ENCODE measurements around the gene ZNF808.
"Not testable (repeated sequence)": the region's sequence is repeated elsewhere in the genome, so short reads cannot be mapped to it uniquely, and the experiment has no call there.

The ZNF808 gene

GRCh38 chr19:52507266-52507665 is 20.2 kb upstream of the ZNF808 start:
- Histone ChIP-seq H3K27me3 (ENCODE audit: low read depth, low read length) (no peaks in the 10 kb centered on the region), H3K9me3 (ENCODE audit: control insufficient read depth in 1 of 2, low read length in 2 of 2) (peaks cover 8 to 48% of the 10 kb centered on the region in 2 donors), H3K4me3 (ENCODE audit: low read depth in 1 of 2, low read length in 2 of 2) (no peak overlapping the region), H3K27ac (ENCODE audit: low read length) (no peak overlapping the region), H3K4me1 (ENCODE audit: control insufficient read depth in 1 of 2, insufficient read depth in 2 of 2, low read length in 2 of 2) (no peaks in the 10 kb centered on the region), H3K36me3 (ENCODE audit: control insufficient read depth in 1 of 2, insufficient read depth in 2 of 2, low read length in 2 of 2) (peaks cover 0 to 74% of the 10 kb centered on the region in 2 donors)

GRCh38 chr19:52516191-52516590 is 11.3 kb upstream of the ZNF808 start:
- no peaks in the 10 kb centered on the region for H3K4me1 ChIP-seq (ENCODE audit: control insufficient read depth in 1 of 2, insufficient read depth in 2 of 2, low read length in 2 of 2)
- no peak overlapping the region for H3K27ac ChIP-seq (ENCODE audit: low read length)
- H3K36me3 ChIP-seq (ENCODE audit: control insufficient read depth in 1 of 2, insufficient read depth in 2 of 2, low read length in 2 of 2), result peaks cover 0 to 35% of the 10 kb centered on the region in 2 donors
- H3K27me3 ChIP-seq (ENCODE audit: low read depth, low read length), result no peaks in the 10 kb centered on the region
- no peak overlapping the region for H3K4me3 ChIP-seq (ENCODE audit: low read depth in 1 of 2, low read length in 2 of 2)
- peaks cover 8 to 47% of the 10 kb centered on the region in 2 donors for H3K9me3 ChIP-seq (ENCODE audit: control insufficient read depth in 1 of 2, low read length in 2 of 2)

GRCh38 chr19:52518646-52519045 is 8.8 kb upstream of the ZNF808 start:
- Histone ChIP-seq H3K27me3 (ENCODE audit: low read depth, low read length) (no peaks in the 10 kb centered on the region), H3K27ac (ENCODE audit: low read length) (no peak overlapping the region), H3K4me1 (ENCODE audit: control insufficient read depth in 1 of 2, insufficient read depth in 2 of 2, low read length in 2 of 2) (no peaks in the 10 kb centered on the region), H3K36me3 (ENCODE audit: control insufficient read depth in 1 of 2, insufficient read depth in 2 of 2, low read length in 2 of 2) (peaks cover 0 to 21% of the 10 kb centered on the region in 2 donors), H3K9me3 (ENCODE audit: control insufficient read depth in 1 of 2, low read length in 2 of 2) (peaks cover 0 to 29% of the 10 kb centered on the region in 2 donors), H3K4me3 (ENCODE audit: low read depth in 1 of 2, low read length in 2 of 2) (no peak overlapping the region)

GRCh38 chr19:52519175-52519574 is 8.3 kb upstream of the ZNF808 start:
- H3K27ac ChIP-seq (ENCODE audit: low read length); H3K27me3 ChIP-seq (ENCODE audit: low read depth, low read length); H3K4me3 ChIP-seq (ENCODE audit: low read depth in 1 of 2, low read length in 2 of 2); H3K4me1 ChIP-seq (ENCODE audit: control insufficient read depth in 1 of 2, insufficient read depth in 2 of 2, low read length in 2 of 2): not testable (repeated sequence)
- peaks cover 0 to 24% of the 10 kb centered on the region in 2 donors for H3K9me3 ChIP-seq (ENCODE audit: control insufficient read depth in 1 of 2, low read length in 2 of 2)
- peaks cover 0 to 17% of the 10 kb centered on the region in 2 donors for H3K36me3 ChIP-seq (ENCODE audit: control insufficient read depth in 1 of 2, insufficient read depth in 2 of 2, low read length in 2 of 2)

GRCh38 chr19:52520013-52520412 is 7.5 kb upstream of the ZNF808 start:
- H3K9me3 ChIP-seq (ENCODE audit: control insufficient read depth in 1 of 2, low read length in 2 of 2), result peaks cover 0 to 18% of the 10 kb centered on the region in 2 donors
- peaks cover 0 to 9% of the 10 kb centered on the region in 2 donors for H3K36me3 ChIP-seq (ENCODE audit: control insufficient read depth in 1 of 2, insufficient read depth in 2 of 2, low read length in 2 of 2)
- no peaks in the 10 kb centered on the region for H3K4me1 ChIP-seq (ENCODE audit: control insufficient read depth in 1 of 2, insufficient read depth in 2 of 2, low read length in 2 of 2)
- H3K27me3 ChIP-seq (ENCODE audit: low read depth, low read length), result no peaks in the 10 kb centered on the region
- no peak overlapping the region for H3K4me3 ChIP-seq (ENCODE audit: low read depth in 1 of 2, low read length in 2 of 2)
- no peak overlapping the region for H3K27ac ChIP-seq (ENCODE audit: low read length)

- peaks cover 0 to 5% of the 10 kb centered on the region in 2 donors for H3K9me3 ChIP-seq (ENCODE audit: control insufficient read depth in 1 of 2, low read length in 2 of 2)
- no peaks in the 10 kb centered on the region for H3K4me1 ChIP-seq (ENCODE audit: control insufficient read depth in 1 of 2, insufficient read depth in 2 of 2, low read length in 2 of 2)
- H3K4me3 ChIP-seq (ENCODE audit: low read depth in 1 of 2, low read length in 2 of 2), result no peak overlapping the region
- no peaks in the 10 kb centered on the region for H3K27me3 ChIP-seq (ENCODE audit: low read depth, low read length)
- no peak overlapping the region for H3K27ac ChIP-seq (ENCODE audit: low read length)
- H3K36me3 ChIP-seq (ENCODE audit: control insufficient read depth in 1 of 2, insufficient read depth in 2 of 2, low read length in 2 of 2), result no peaks in the 10 kb centered on the region
These were observed 4.9 kb upstream of the ZNF808 start for GRCh38 chr19:52522551-52522950.

GRCh38 chr19:52524086-52524485 is 3.4 kb upstream of the ZNF808 start:
- Histone ChIP-seq H3K4me1 (ENCODE audit: control insufficient read depth in 1 of 2, insufficient read depth in 2 of 2, low read length in 2 of 2) (peaks cover 6 to 10% of the 10 kb centered on the region in 2 donors), H3K4me3 (ENCODE audit: low read depth in 1 of 2, low read length in 2 of 2) (no peak overlapping the region), H3K27me3 (ENCODE audit: low read depth, low read length) (no peaks in the 10 kb centered on the region), H3K9me3 (ENCODE audit: control insufficient read depth in 1 of 2, low read length in 2 of 2) (peaks cover 0 to 5% of the 10 kb centered on the region in 2 donors), H3K27ac (ENCODE audit: low read length) (no peak overlapping the region), H3K36me3 (ENCODE audit: control insufficient read depth in 1 of 2, insufficient read depth in 2 of 2, low read length in 2 of 2) (no peaks in the 10 kb centered on the region)

GRCh38 chr19:52527956-52528351 is 486 bp downstream of the ZNF808 start:
- H3K36me3 ChIP-seq (ENCODE audit: control insufficient read depth in 1 of 2, insufficient read depth in 2 of 2, low read length in 2 of 2), result peaks cover 0 to 2% of the 10 kb centered on the region in 2 donors
- no peaks in the 10 kb centered on the region for H3K9me3 ChIP-seq (ENCODE audit: control insufficient read depth in 1 of 2, low read length in 2 of 2)
- H3K27ac ChIP-seq (ENCODE audit: low read length), result peak overlapping the region; percentile 91
- no peaks in the 10 kb centered on the region for H3K27me3 ChIP-seq (ENCODE audit: low read depth, low read length)
- H3K4me1 ChIP-seq (ENCODE audit: control insufficient read depth in 1 of 2, insufficient read depth in 2 of 2, low read length in 2 of 2), result peaks cover 6 to 10% of the 10 kb centered on the region in 2 donors
- H3K4me3 ChIP-seq (ENCODE audit: low read depth in 1 of 2, low read length in 2 of 2), result peak overlapping the region; percentile 78 to 87

GRCh38 chr19:52532480-52532879 is 5.0 kb downstream of the ZNF808 start:
- no peaks in the 10 kb centered on the region for H3K27me3 ChIP-seq (ENCODE audit: low read depth, low read length)
- no peak overlapping the region for H3K27ac ChIP-seq (ENCODE audit: low read length)
- H3K36me3 ChIP-seq (ENCODE audit: control insufficient read depth in 1 of 2, insufficient read depth in 2 of 2, low read length in 2 of 2), result peaks cover 0 to 8% of the 10 kb centered on the region in 2 donors
- peaks cover 6 to 13% of the 10 kb centered on the region in 2 donors for H3K4me1 ChIP-seq (ENCODE audit: control insufficient read depth in 1 of 2, insufficient read depth in 2 of 2, low read length in 2 of 2)
- H3K9me3 ChIP-seq (ENCODE audit: control insufficient read depth in 1 of 2, low read length in 2 of 2), result no peaks in the 10 kb centered on the region
- H3K4me3 ChIP-seq (ENCODE audit: low read depth in 1 of 2, low read length in 2 of 2), result no peak overlapping the region

- Histone ChIP-seq H3K27me3 (ENCODE audit: low read depth, low read length) (no peaks in the 10 kb centered on the region), H3K4me1 (ENCODE audit: control insufficient read depth in 1 of 2, insufficient read depth in 2 of 2, low read length in 2 of 2) (peaks cover 0 to 4% of the 10 kb centered on the region in 2 donors), H3K9me3 (ENCODE audit: control insufficient read depth in 1 of 2, low read length in 2 of 2) (no peaks in the 10 kb centered on the region), H3K27ac (ENCODE audit: low read length) (no peak overlapping the region), H3K4me3 (ENCODE audit: low read depth in 1 of 2, low read length in 2 of 2) (no peak overlapping the region), H3K36me3 (ENCODE audit: control insufficient read depth in 1 of 2, insufficient read depth in 2 of 2, low read length in 2 of 2) (peaks cover 0 to 8% of the 10 kb centered on the region in 2 donors)
These were observed 6.4 kb downstream of the ZNF808 start for GRCh38 chr19:52533901-52534300.

GRCh38 chr19:52535385-52535770 is 7.9 kb downstream of the ZNF808 start:
- not testable (repeated sequence) for H3K4me1 ChIP-seq (ENCODE audit: control insufficient read depth in 1 of 2, insufficient read depth in 2 of 2, low read length in 2 of 2); H3K27ac ChIP-seq (ENCODE audit: low read length); H3K9me3 ChIP-seq (ENCODE audit: control insufficient read depth in 1 of 2, low read length in 2 of 2); H3K27me3 ChIP-seq (ENCODE audit: low read depth, low read length); H3K36me3 ChIP-seq (ENCODE audit: control insufficient read depth in 1 of 2, insufficient read depth in 2 of 2, low read length in 2 of 2)
- H3K4me3 ChIP-seq (ENCODE audit: low read depth in 1 of 2, low read length in 2 of 2), result peak overlapping the region; percentile 50 to 80

- Histone ChIP-seq H3K4me1 (ENCODE audit: control insufficient read depth in 1 of 2, insufficient read depth in 2 of 2, low read length in 2 of 2) (peaks cover 0 to 3% of the 10 kb centered on the region in 2 donors), H3K36me3 (ENCODE audit: control insufficient read depth in 1 of 2, insufficient read depth in 2 of 2, low read length in 2 of 2) (peaks cover 0 to 8% of the 10 kb centered on the region in 2 donors), H3K9me3 (ENCODE audit: control insufficient read depth in 1 of 2, low read length in 2 of 2) (no peaks in the 10 kb centered on the region), H3K27ac (ENCODE audit: low read length) (no peak overlapping the region), H3K4me3 (ENCODE audit: low read depth in 1 of 2, low read length in 2 of 2) (peak overlapping the region; percentile 71 to 80), H3K27me3 (ENCODE audit: low read depth, low read length) (no peaks in the 10 kb centered on the region)
These were observed 8.4 kb downstream of the ZNF808 start for GRCh38 chr19:52535771-52536447.
